ENCODE results near the gene ABCF2. TPM values are rescaled to one million over a fixed set of nuclear protein-coding genes. Genes with fewer than 3 reads are reported as not detected.

Gene ABCF2
- total RNA-seq, 2 donors from 2014 or later: 11.9 to 13.5 TPM

- Histone ChIP-seq H3K36me3 (replicated peaks in 1 of 2; ENCODE audit: insufficient read depth in 1 of 2, low read depth in 2 of 2) (no peaks in the 10 kb centered on the region), H3K4me3 (no peak overlapping the region), H3K9me3 (no peaks in the 10 kb centered on the region), H3K4me1 (no peaks in the 10 kb centered on the region), H3K27me3 (no peaks in the 10 kb centered on the region), H3K27ac (no peak overlapping the region)
- WGBS, 2 donors: 34 to 40% methylated on average over 19 of the region's 19 CpGs
- ATAC-seq (no peak), DNase-seq (no peak)
- intact Hi-C loops (cut with DNase I): no loop called here
- no peak for TF ChIP-seq CTCF (IDR thresholded peaks at IDR 0.05)
- no peak for TF ChIP-seq POLR2A (IDR thresholded peaks at IDR 0.05)
Observed at GRCh38 chr7:151195616-151196450, 31.2 kb downstream of the ABCF2 start.

GRCh38 chr7:151194188-151194587 lies 32.8 kb downstream of the ABCF2 start:
- DNase-seq (no peak), ATAC-seq (no peak)
- no peaks in the 10 kb centered on the region for H3K4me1 ChIP-seq
- no peak overlapping the region for H3K27ac ChIP-seq
- no peak overlapping the region for H3K4me3 ChIP-seq
- intact Hi-C loops (cut with DNase I): no loop called here
- WGBS, 2 donors: 74 to 77% methylated on average over 3 to 7 of the region's 7 CpGs
- H3K27me3 ChIP-seq: no peaks in the 10 kb centered on the region
- H3K36me3 ChIP-seq (replicated peaks in 1 of 2; ENCODE audit: insufficient read depth in 1 of 2, low read depth in 2 of 2): no peaks in the 10 kb centered on the region
- H3K9me3 ChIP-seq: no peaks in the 10 kb centered on the region
- TF ChIP-seq POLR2A (IDR thresholded peaks at IDR 0.05) (no peak), CTCF (IDR thresholded peaks at IDR 0.05) (no peak)

DNA sequence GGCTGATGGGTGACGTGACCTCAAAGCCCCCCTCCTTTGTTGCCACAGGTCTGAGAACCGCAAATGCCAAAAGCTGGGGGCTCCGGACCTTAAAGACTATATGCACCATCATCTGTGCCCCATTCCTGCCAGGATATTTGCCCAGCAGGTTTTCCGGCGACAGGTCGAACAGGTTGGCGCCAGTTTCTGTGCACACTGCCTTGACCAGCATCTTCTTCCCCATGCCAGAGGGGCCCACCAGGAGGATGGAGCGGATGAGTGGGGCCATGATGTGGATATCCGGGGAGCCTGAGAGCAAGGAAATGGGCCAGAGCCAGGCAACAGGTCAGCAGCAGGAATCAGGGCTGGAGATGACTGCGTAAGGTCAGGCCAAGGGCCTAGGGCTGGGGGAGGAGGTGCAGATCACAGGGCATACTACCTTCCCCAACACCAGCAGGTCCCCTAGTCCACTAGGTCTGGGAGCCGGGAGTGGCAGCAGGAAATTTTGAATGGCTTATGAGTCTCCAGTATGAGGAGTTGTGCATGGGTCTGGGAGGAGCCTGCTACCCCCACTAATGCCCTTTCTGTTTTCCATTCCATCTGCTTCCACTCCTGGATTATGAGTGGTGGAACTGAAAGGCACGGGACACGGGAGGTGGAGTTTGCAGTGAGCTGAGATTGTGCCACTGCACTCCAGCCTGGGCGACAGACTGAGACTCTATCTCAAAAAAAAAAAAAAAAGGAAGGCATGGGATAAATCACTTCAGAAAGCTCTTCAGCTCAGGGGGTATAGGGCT lies 33.6 kb downstream of the ABCF2 start:
- no peak overlapping the region for H3K4me3 ChIP-seq
- no peaks in the 10 kb centered on the region for H3K4me1 ChIP-seq
- H3K27me3 ChIP-seq: no peaks in the 10 kb centered on the region
- no peak overlapping the region for H3K27ac ChIP-seq
- H3K9me3 ChIP-seq: no peaks in the 10 kb centered on the region
- no peaks in the 10 kb centered on the region for H3K36me3 ChIP-seq (replicated peaks in 1 of 2; ENCODE audit: insufficient read depth in 1 of 2, low read depth in 2 of 2)
- TF ChIP-seq CTCF (IDR thresholded peaks at IDR 0.05): no peak
- no peak for TF ChIP-seq POLR2A (IDR thresholded peaks at IDR 0.05)
- ATAC-seq (no peak), DNase-seq (no peak)
- 77 to 91% methylated on average over 6 to 14 of the region's 14 CpGs for WGBS, 2 donors
- intact Hi-C loops (cut with DNase I): no loop called here

GRCh38 chr7:151192002-151192539 lies 34.9 kb downstream of the ABCF2 start:
- intact Hi-C loops (cut with DNase I): no loop called here
- Histone ChIP-seq H3K36me3 (replicated peaks in 1 of 2; ENCODE audit: insufficient read depth in 1 of 2, low read depth in 2 of 2) (no peaks in the 10 kb centered on the region), H3K9me3 (no peaks in the 10 kb centered on the region), H3K4me1 (no peaks in the 10 kb centered on the region), H3K4me3 (no peak overlapping the region), H3K27ac (no peak overlapping the region), H3K27me3 (no peaks in the 10 kb centered on the region)
- WGBS, 2 donors: 81 to 88% methylated on average over 6 to 23 of the region's 23 CpGs
- DNase-seq (no peak), ATAC-seq (no peak)
- no peak for TF ChIP-seq CTCF (IDR thresholded peaks at IDR 0.05)
- TF ChIP-seq POLR2A (IDR thresholded peaks at IDR 0.05): no peak
